ENCODE measurements around the gene R3HDM1.

DNA sequence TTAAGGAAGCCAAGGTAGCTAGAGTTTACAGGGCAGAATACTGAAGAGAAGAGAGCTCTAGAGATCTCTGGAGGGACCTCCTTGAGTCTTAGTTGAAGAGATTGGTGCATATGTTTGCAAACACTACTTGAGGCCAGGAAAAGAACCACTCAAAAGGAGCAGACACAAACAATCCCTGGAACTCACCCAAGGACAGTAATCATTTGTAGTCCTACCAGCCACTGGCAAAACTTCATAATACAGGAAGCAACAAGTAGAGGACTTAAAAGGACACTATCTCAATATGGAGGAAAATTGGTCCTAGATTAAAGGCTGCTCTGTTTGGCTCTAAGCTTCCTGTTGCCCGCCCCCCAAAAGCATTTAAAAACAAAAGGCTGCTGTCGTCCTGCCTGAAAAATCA is 163.4 kb downstream of the R3HDM1 start:
- TF ChIP-seq, protein P1, sequence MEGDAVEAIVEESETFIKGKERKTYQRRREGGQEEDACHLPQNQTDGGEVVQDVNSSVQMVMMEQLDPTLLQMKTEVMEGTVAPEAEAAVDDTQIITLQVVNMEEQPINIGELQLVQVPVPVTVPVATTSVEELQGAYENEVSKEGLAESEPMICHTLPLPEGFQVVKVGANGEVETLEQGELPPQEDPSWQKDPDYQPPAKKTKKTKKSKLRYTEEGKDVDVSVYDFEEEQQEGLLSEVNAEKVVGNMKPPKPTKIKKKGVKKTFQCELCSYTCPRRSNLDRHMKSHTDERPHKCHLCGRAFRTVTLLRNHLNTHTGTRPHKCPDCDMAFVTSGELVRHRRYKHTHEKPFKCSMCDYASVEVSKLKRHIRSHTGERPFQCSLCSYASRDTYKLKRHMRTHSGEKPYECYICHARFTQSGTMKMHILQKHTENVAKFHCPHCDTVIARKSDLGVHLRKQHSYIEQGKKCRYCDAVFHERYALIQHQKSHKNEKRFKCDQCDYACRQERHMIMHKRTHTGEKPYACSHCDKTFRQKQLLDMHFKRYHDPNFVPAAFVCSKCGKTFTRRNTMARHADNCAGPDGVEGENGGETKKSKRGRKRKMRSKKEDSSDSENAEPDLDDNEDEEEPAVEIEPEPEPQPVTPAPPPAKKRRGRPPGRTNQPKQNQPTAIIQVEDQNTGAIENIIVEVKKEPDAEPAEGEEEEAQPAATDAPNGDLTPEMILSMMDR (IDR thresholded peaks at IDR 0.05), result no peak
- TF ChIP-seq POLR2A (IDR thresholded peaks at IDR 0.05), result no peak
